GM23338 (cell line): ENCODE measurements around the gene VPS26C. TPM values are rescaled to one million over a fixed set of nuclear protein-coding genes. Genes with fewer than 3 reads are reported as not detected.

Experiments used
- ATAC-seq: fragments of 200-7000 bp; cut with Tn5 transposase; 3 replicates; pipeline ENCODE4 v1.9.1; 2020
- DNase-seq: peaks from one replicate; pipeline ENCODE4 v3.0.0-alpha.2; 2015; ENCODE audit warnings: low spot score
- H2AFZ ChIP-seq: fragments of 200-600 bp; sonication (generic); 2 replicates; pipeline ENCODE4 v1.8.0; 2016; ENCODE audit warnings: antibody characterized with exemption, mild to moderate bottlenecking, moderate library complexity
- H3F3A ChIP-seq: fragments of 200-600 bp; sonication (generic); replicated peaks from 2 replicates; pipeline ENCODE4 v1.8.0; 2017; ENCODE audit warnings: antibody characterized with exemption, mixed run types, low read depth
- H3K27ac ChIP-seq: fragments of 200-600 bp; sonication (generic); 2 replicates; pipeline ENCODE4 v1.6.1; 2016; ENCODE audit warnings: low read depth
- H3K27me3 ChIP-seq: fragments of 200-600 bp; sonication (generic); 2 replicates; pipeline ENCODE4 v1.8.0; 2016; ENCODE audit warnings: mild to moderate bottlenecking, mixed run types, moderate library complexity; ENCODE audit not compliant: insufficient read depth
- H3K36me3 ChIP-seq: fragments of 200-600 bp; sonication (generic); 2 replicates; pipeline ENCODE4 v1.8.0; 2016; ENCODE audit warnings: mild to moderate bottlenecking; ENCODE audit not compliant: insufficient read depth
- H3K4me1 ChIP-seq: fragments of 200-600 bp; sonication (generic); 2 replicates; pipeline ENCODE4 v1.8.0; 2016; ENCODE audit warnings: mild to moderate bottlenecking, moderate library complexity; ENCODE audit not compliant: insufficient read depth
- H3K4me2 ChIP-seq: fragments of 200-600 bp; sonication (generic); 2 replicates; pipeline ENCODE4 v1.7.1; 2017; ENCODE audit warnings: mixed run types
- H3K4me3 ChIP-seq: fragments of 200-600 bp; sonication (generic); 2 replicates; pipeline ENCODE4 v1.6.1; 2016; ENCODE audit warnings: mixed run types
- H3K79me2 ChIP-seq: fragments of 200-600 bp; sonication (generic); replicated peaks from 2 replicates; pipeline ENCODE4 v1.8.0; 2017; ENCODE audit warnings: mild to moderate bottlenecking; ENCODE audit not compliant: insufficient read depth
- H3K9me2 ChIP-seq: fragments of 200-600 bp; sonication (generic); 2 replicates; pipeline ENCODE4 v1.8.0; 2017; ENCODE audit not compliant: insufficient read depth
- H4K20me1 ChIP-seq: fragments of 200-600 bp; sonication (generic); replicated peaks from 2 replicates; pipeline ENCODE4 v1.8.0; 2017; ENCODE audit warnings: mild to moderate bottlenecking; ENCODE audit not compliant: insufficient read depth
- H3K27ac Mint-ChIP-seq: 2 replicates; pipeline ENCODE4 v1.8.0; 2020; ENCODE audit warnings: inconsistent platforms, mild to moderate bottlenecking, moderate library complexity, mixed read lengths
- H3K27me3 Mint-ChIP-seq: 3 replicates; pipeline ENCODE4 v1.8.0; 2022; ENCODE audit warnings: low read depth, mild to moderate bottlenecking, moderate library complexity, mixed read lengths, inconsistent platforms; ENCODE audit not compliant: insufficient read depth, poor library complexity
- H3K36me3 Mint-ChIP-seq: 3 replicates; pipeline ENCODE4 v1.8.0; 2021; ENCODE audit warnings: low read depth, mild to moderate bottlenecking, inconsistent platforms, moderate library complexity, mixed read lengths
- H3K4me1 Mint-ChIP-seq: 3 replicates; pipeline ENCODE4 v1.8.0; 2020; ENCODE audit warnings: mild to moderate bottlenecking, inconsistent platforms, mixed read lengths
- H3K4me3 Mint-ChIP-seq: 3 replicates; pipeline ENCODE4 v1.8.0; 2021; ENCODE audit warnings: moderate library complexity, mild to moderate bottlenecking, inconsistent platforms, mixed read lengths
- H3K9me3 Mint-ChIP-seq: 3 replicates; pipeline ENCODE4 v1.8.0; 2020; ENCODE audit warnings: moderate library complexity, mild to moderate bottlenecking, inconsistent platforms, mixed read lengths
- CREB1 ChIP-seq: fragments of 250-450 bp; sonication (Bioruptor Pico); IDR thresholded peaks from 2 replicates; pipeline ENCODE4 v1.5.0; 2020; ENCODE audit warnings: low read depth, mild to moderate bottlenecking, moderate library complexity
- ETS1 ChIP-seq: IDR thresholded peaks from 2 replicates; pipeline ENCODE4 v1.6.1; 2016; ENCODE audit warnings: antibody characterized with exemption
- EZH2 ChIP-seq: fragments of 200-600 bp; sonication (generic); IDR thresholded peaks from one replicate; pipeline ENCODE4 v1.8.0; 2017; ENCODE audit warnings: antibody characterized with exemption, mild to moderate bottlenecking, low read depth; ENCODE audit not compliant: unreplicated experiment
- JUNB ChIP-seq: IDR thresholded peaks from one replicate; pipeline ENCODE4 v1.6.1; 2016; ENCODE audit warnings: antibody characterized with exemption; ENCODE audit not compliant: unreplicated experiment
- NANOG ChIP-seq: IDR thresholded peaks from 2 replicates; pipeline ENCODE4 v1.6.1; 2016; ENCODE audit warnings: antibody characterized with exemption, borderline replicate concordance
- REST ChIP-seq: IDR thresholded peaks from one replicate; pipeline ENCODE4 v1.6.1; 2018; ENCODE audit warnings: antibody characterized with exemption; ENCODE audit not compliant: unreplicated experiment
- STAT1 ChIP-seq: IDR thresholded peaks from one replicate; pipeline ENCODE4 v1.6.1; 2016; ENCODE audit warnings: antibody characterized with exemption; ENCODE audit not compliant: unreplicated experiment
- ZNF114 ChIP-seq: fragments of 250-450 bp; sonication (Bioruptor Pico); IDR thresholded peaks from 2 replicates; pipeline ENCODE4 v1.5.0; 2020; ENCODE audit warnings: mild to moderate bottlenecking, moderate library complexity
- ZNF331 ChIP-seq: fragments of 250-450 bp; sonication (Bioruptor Pico); IDR thresholded peaks from 2 replicates; pipeline ENCODE4 v1.5.0; 2020; ENCODE audit warnings: low read depth, mild to moderate bottlenecking, moderate library complexity
- ZNF462 ChIP-seq: fragments of 250-450 bp; sonication (Bioruptor Pico); IDR thresholded peaks from 2 replicates; pipeline ENCODE4 v1.5.0; 2020; ENCODE audit warnings: mild to moderate bottlenecking, moderate library complexity
- polyA plus RNA-seq: library from polyadenylated mRNA; unstranded; fragments of >200 nt; fragmentation: Nextera tagmentation; extraction: Ambion mirVana; gene quantifications from 2 replicates; pipeline ENCODE4 v1.2.1, GENCODE V29; 2016
- total RNA-seq: library from RNA; depleted of rRNA; stranded (reverse); fragments of >200 nt; shearing (Covaris generic); gene quantifications from 2 replicates; pipeline ENCODE4 v1.2.3, GENCODE V29; 2014
- TF ChIP-seq, protein P1 (sequence below), 2 experiments: fragments of 200-600 bp in 1 of 2; sonication (generic) in 1 of 2; conservative IDR thresholded peaks; 2 replicates each; pipeline versions ENCODE4 v1.5.1 to v1.6.1; 2016 to 2017; ENCODE audit warnings: antibody characterized with exemption in 2 of 2, low read depth in 2 of 2, mild to moderate bottlenecking in 2 of 2, moderate library complexity in 1 of 2

VPS26C gene
- total and polyA plus RNA-seq, 2 experiments from 2014 or later: 45.1 to 91.2 TPM

GRCh38 chr21:37263827-37264600 is 3.1 kb downstream of the VPS26C start:
- H4K20me1 ChIP-seq: peaks cover 20% of the 10 kb centered on the region
- Mint-ChIP-seq H3K4me1 (peaks cover 20% of the 10 kb centered on the region), H3K27me3 (peaks cover 5% of the 10 kb centered on the region), H3K36me3 (peaks cover 9% of the 10 kb centered on the region; the same call in 2 of the 3 replicates), H3K27ac (no peak overlapping the region), H3K4me3 (no peak overlapping the region), H3K9me3 (no peaks in the 10 kb centered on the region)
- ATAC-seq (no peak), DNase-seq (no peak)
- no peak overlapping the region for H3K27ac ChIP-seq
- no peak overlapping the region for H3K4me2 ChIP-seq
- no peak overlapping the region for H2AFZ ChIP-seq
- peaks cover 82% of the 10 kb centered on the region for H3K79me2 ChIP-seq
- no peaks in the 10 kb centered on the region for H3K9me2 ChIP-seq
- H3K27me3 ChIP-seq: no peaks in the 10 kb centered on the region
- no peak overlapping the region for H3K4me3 ChIP-seq
- 0 out of 2 replicates have a peak, but pooled peaks cover 7% of the 10 kb centered on the region for H3F3A ChIP-seq
- H3K4me1 ChIP-seq: peaks cover 9% of the 10 kb centered on the region
- no peaks in the 10 kb centered on the region; the same call in 1 of the 2 replicates for H3K36me3 ChIP-seq
- TF ChIP-seq ZNF331 (CRISPR knock-in tag) (no peak), REST (no peak), JUNB (no peak), NANOG (no peak), EZH2 (no peak), ETS1 (no peak), ZNF462 (no peak), CREB1 (no peak), ZNF114 (CRISPR knock-in tag) (no peak), STAT1 (no peak)
- TF ChIP-seq, protein P1, sequence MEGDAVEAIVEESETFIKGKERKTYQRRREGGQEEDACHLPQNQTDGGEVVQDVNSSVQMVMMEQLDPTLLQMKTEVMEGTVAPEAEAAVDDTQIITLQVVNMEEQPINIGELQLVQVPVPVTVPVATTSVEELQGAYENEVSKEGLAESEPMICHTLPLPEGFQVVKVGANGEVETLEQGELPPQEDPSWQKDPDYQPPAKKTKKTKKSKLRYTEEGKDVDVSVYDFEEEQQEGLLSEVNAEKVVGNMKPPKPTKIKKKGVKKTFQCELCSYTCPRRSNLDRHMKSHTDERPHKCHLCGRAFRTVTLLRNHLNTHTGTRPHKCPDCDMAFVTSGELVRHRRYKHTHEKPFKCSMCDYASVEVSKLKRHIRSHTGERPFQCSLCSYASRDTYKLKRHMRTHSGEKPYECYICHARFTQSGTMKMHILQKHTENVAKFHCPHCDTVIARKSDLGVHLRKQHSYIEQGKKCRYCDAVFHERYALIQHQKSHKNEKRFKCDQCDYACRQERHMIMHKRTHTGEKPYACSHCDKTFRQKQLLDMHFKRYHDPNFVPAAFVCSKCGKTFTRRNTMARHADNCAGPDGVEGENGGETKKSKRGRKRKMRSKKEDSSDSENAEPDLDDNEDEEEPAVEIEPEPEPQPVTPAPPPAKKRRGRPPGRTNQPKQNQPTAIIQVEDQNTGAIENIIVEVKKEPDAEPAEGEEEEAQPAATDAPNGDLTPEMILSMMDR (conservative IDR thresholded peaks at IDR 0.05; ENCODE audit: low read depth in 2 of 2): no peak
